ENCODE data around the gene ASIC4.

ASIC4 gene

DNA sequence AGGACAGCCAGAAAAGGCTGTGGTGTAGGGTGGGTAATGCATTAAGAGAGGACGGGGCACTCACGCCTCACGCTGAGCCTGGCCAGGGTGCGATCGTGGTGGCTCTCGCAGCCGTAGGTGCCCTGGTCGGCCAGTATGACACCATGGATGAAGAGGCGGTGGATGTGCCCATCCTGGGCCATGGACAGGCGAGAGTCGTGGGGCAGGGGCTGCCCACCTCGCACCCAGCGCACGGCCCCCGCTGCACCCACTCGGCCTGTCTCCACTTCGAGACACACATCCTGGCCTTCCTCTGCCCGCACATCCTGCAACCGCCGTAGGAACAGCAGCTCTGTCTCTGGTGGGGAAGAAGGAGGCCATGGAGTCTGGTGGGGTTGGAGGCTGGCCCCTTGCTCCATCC lies 41.7 kb downstream of the ASIC4 start:
- H2BK15ac ChIP-seq (replicated peaks; ENCODE audit: low read depth), result no peak overlapping the region
- H3K18ac ChIP-seq (ENCODE audit: low read length), result no peak overlapping the region
- no peak overlapping the region for H3K23ac ChIP-seq (ENCODE audit: low read length)
- no peak overlapping the region for H3K4ac ChIP-seq (ENCODE audit: low read depth, low read length)
- H3K4me3 ChIP-seq (ENCODE audit: low read length), result no peak overlapping the region
- H3K9ac ChIP-seq (ENCODE audit: low read length), result no peak overlapping the region
- peaks cover 5% of the 10 kb centered on the region for H3K4me1 ChIP-seq (ENCODE audit: control insufficient read depth, low read depth, low read length)
- H3K27me3 ChIP-seq (ENCODE audit: insufficient read depth, low read length, poor library complexity), result no peaks in the 10 kb centered on the region
- no peak overlapping the region for H3K56ac ChIP-seq (ENCODE audit: low read length)
- WGBS (ENCODE audit: extremely low coverage, insufficient coverage, low lambda C conversion rate), result no CpG with 5 or more reads among the region's 20 CpGs
- H3K4me2 ChIP-seq (ENCODE audit: low read length), result no peak overlapping the region
- H4K5ac ChIP-seq (ENCODE audit: low read length), result no peak overlapping the region
- H2BK120ac ChIP-seq (ENCODE audit: low read depth, low read length), result no peak overlapping the region
- H3K36me3 ChIP-seq (ENCODE audit: control insufficient read depth, insufficient read depth, low read length), result no peaks in the 10 kb centered on the region
- no peak overlapping the region for H3K27ac ChIP-seq (ENCODE audit: low read depth, low read length)
- no peak overlapping the region for H2AK5ac ChIP-seq (ENCODE audit: low read length)
- H3K79me1 ChIP-seq (ENCODE audit: low read length), result no peaks in the 10 kb centered on the region
- no peak for DNase-seq
- H4K8ac ChIP-seq (ENCODE audit: low read depth, low read length), result no peak overlapping the region
- no peak overlapping the region for H2BK5ac ChIP-seq (ENCODE audit: low read length)
- no peaks in the 10 kb centered on the region for H3K79me2 ChIP-seq (ENCODE audit: control insufficient read depth, insufficient read depth, low read length)

GRCh38 chr2:219556413-219556812 lies 42.1 kb downstream of the ASIC4 start:
- H3K9ac ChIP-seq (ENCODE audit: low read length), result no peak overlapping the region
- no peaks in the 10 kb centered on the region for H3K79me2 ChIP-seq (ENCODE audit: control insufficient read depth, insufficient read depth, low read length)
- H3K4me1 ChIP-seq (ENCODE audit: control insufficient read depth, low read depth, low read length), result peaks cover 7% of the 10 kb centered on the region
- no peak overlapping the region for H3K4me2 ChIP-seq (ENCODE audit: low read length)
- H2BK120ac ChIP-seq (ENCODE audit: low read depth, low read length), result no peak overlapping the region
- no peaks in the 10 kb centered on the region for H3K27me3 ChIP-seq (ENCODE audit: insufficient read depth, low read length, poor library complexity)
- no peak overlapping the region for H4K5ac ChIP-seq (ENCODE audit: low read length)
- no peak for DNase-seq
- no CpG with 5 or more reads among the region's 19 CpGs for WGBS (ENCODE audit: extremely low coverage, insufficient coverage, low lambda C conversion rate)
- no peak overlapping the region for H3K4ac ChIP-seq (ENCODE audit: low read depth, low read length)
- H2BK5ac ChIP-seq (ENCODE audit: low read length), result no peak overlapping the region
- H3K23ac ChIP-seq (ENCODE audit: low read length), result no peak overlapping the region
- H3K18ac ChIP-seq (ENCODE audit: low read length), result no peak overlapping the region
- H2BK15ac ChIP-seq (replicated peaks; ENCODE audit: low read depth), result no peak overlapping the region
- no peak overlapping the region for H3K27ac ChIP-seq (ENCODE audit: low read depth, low read length)
- H3K4me3 ChIP-seq (ENCODE audit: low read length), result no peak overlapping the region
- no peak overlapping the region for H4K8ac ChIP-seq (ENCODE audit: low read depth, low read length)
- no peak overlapping the region for H2AK5ac ChIP-seq (ENCODE audit: low read length)
- H3K36me3 ChIP-seq (ENCODE audit: control insufficient read depth, insufficient read depth, low read length), result no peaks in the 10 kb centered on the region
- H3K79me1 ChIP-seq (ENCODE audit: low read length), result no peaks in the 10 kb centered on the region
- no peak overlapping the region for H3K56ac ChIP-seq (ENCODE audit: low read length)

- DNase-seq, result no peak
- peaks cover 11% of the 10 kb centered on the region for H3K4me1 ChIP-seq (ENCODE audit: control insufficient read depth, low read depth, low read length)
- no peak overlapping the region for H3K27ac ChIP-seq (ENCODE audit: low read depth, low read length)
- no peak overlapping the region for H2AK5ac ChIP-seq (ENCODE audit: low read length)
- H3K36me3 ChIP-seq (ENCODE audit: control insufficient read depth, insufficient read depth, low read length), result no peaks in the 10 kb centered on the region
- H3K23ac ChIP-seq (ENCODE audit: low read length), result no peak overlapping the region
- WGBS (ENCODE audit: extremely low coverage, insufficient coverage, low lambda C conversion rate), result no CpG with 5 or more reads among the region's 21 CpGs
- no peak overlapping the region for H3K4me2 ChIP-seq (ENCODE audit: low read length)
- H4K8ac ChIP-seq (ENCODE audit: low read depth, low read length), result no peak overlapping the region
- no peak overlapping the region for H2BK5ac ChIP-seq (ENCODE audit: low read length)
- no peaks in the 10 kb centered on the region for H3K79me1 ChIP-seq (ENCODE audit: low read length)
- no peak overlapping the region for H3K18ac ChIP-seq (ENCODE audit: low read length)
- no peak overlapping the region for H2BK120ac ChIP-seq (ENCODE audit: low read depth, low read length)
- H2BK15ac ChIP-seq (replicated peaks; ENCODE audit: low read depth), result no peak overlapping the region
- H3K27me3 ChIP-seq (ENCODE audit: insufficient read depth, low read length, poor library complexity), result no peaks in the 10 kb centered on the region
- no peak overlapping the region for H3K4me3 ChIP-seq (ENCODE audit: low read length)
- no peak overlapping the region for H3K4ac ChIP-seq (ENCODE audit: low read depth, low read length)
- H3K79me2 ChIP-seq (ENCODE audit: control insufficient read depth, insufficient read depth, low read length), result no peaks in the 10 kb centered on the region
- H4K5ac ChIP-seq (ENCODE audit: low read length), result no peak overlapping the region
- H3K9ac ChIP-seq (ENCODE audit: low read length), result no peak overlapping the region
- H3K56ac ChIP-seq (ENCODE audit: low read length), result no peak overlapping the region
Measured at GRCh38 chr2:219557320-219557719, 43.0 kb downstream of the ASIC4 start.

DNA sequence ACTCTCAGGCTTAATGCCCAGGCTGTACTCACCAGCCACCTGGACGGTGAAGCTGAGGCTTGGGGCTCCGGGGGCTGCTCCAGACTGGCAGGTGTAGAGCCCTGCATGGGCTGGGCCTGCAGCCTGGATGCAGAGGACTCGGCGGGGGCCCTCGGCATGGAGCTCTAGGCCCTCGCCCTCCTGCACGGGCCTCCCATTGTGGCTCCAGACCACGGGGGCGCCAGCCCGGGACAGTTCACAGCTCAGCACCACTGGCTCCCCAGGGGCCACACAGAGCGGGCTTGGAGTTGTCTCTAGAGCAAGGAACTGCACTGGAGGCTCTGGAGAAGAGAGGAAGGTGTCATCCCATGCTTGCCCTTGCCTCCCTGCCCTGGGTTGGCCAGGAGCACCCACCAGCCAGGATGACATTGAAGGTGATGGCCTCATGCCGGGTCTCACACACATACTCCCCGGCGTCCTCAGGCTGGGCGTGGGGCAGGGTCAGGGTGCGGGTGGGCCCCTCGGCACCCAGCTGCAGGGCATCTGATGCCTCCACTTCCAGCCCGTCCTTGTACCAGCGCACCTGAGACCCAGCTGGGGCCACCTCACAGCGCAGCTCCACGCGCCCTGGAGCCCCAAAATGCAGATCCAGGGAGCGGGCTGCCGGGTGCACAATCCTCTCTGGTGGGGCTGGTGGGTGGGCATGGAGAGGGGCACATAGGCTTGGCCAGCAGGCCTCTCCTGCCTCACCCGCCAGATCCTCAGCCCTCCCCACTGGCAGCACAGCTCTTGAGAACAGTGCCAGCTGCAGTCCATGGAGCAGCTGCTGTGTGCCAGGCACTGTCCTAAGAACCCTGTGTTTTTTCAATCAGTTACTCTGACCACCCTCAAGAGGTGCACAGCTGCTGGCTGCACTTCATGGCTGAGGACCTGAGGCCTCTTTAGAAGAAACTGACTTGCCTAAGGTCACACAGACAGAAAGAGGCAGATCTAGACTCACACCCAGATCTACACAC lies 43.8 kb downstream of the ASIC4 start:
- Histone ChIP-seq H3K36me3 (ENCODE audit: control insufficient read depth, insufficient read depth, low read length) (no peaks in the 10 kb centered on the region), H2BK15ac (replicated peaks; ENCODE audit: low read depth) (no peak overlapping the region), H3K4me2 (ENCODE audit: low read length) (no peak overlapping the region), H3K79me1 (ENCODE audit: low read length) (no peaks in the 10 kb centered on the region), H2BK120ac (ENCODE audit: low read depth, low read length) (no peak overlapping the region), H3K4ac (ENCODE audit: low read depth, low read length) (no peak overlapping the region), H2AK5ac (ENCODE audit: low read length) (no peak overlapping the region), H3K56ac (ENCODE audit: low read length) (no peak overlapping the region), H3K9ac (ENCODE audit: low read length) (no peak overlapping the region), H3K4me3 (ENCODE audit: low read length) (no peak overlapping the region), H3K18ac (ENCODE audit: low read length) (no peak overlapping the region), H4K5ac (ENCODE audit: low read length) (no peak overlapping the region), H3K27me3 (ENCODE audit: insufficient read depth, low read length, poor library complexity) (no peaks in the 10 kb centered on the region), H2BK5ac (ENCODE audit: low read length) (no peak overlapping the region), H3K4me1 (ENCODE audit: control insufficient read depth, low read depth, low read length) (peaks cover 11% of the 10 kb centered on the region), H3K79me2 (ENCODE audit: control insufficient read depth, insufficient read depth, low read length) (no peaks in the 10 kb centered on the region), H4K8ac (ENCODE audit: low read depth, low read length) (no peak overlapping the region), H3K23ac (ENCODE audit: low read length) (no peak overlapping the region), H3K27ac (ENCODE audit: low read depth, low read length) (no peak overlapping the region)
- WGBS (ENCODE audit: extremely low coverage, insufficient coverage, low lambda C conversion rate), result no CpG with 5 or more reads among the region's 25 CpGs
- no peak for DNase-seq

GRCh38 chr2:219559156-219559915 lies 45.1 kb downstream of the ASIC4 start:
- H2BK15ac ChIP-seq (replicated peaks; ENCODE audit: low read depth), result no peak overlapping the region
- no peaks in the 10 kb centered on the region for H3K79me1 ChIP-seq (ENCODE audit: low read length)
- DNase-seq, result no peak
- H3K27me3 ChIP-seq (ENCODE audit: insufficient read depth, low read length, poor library complexity), result no peaks in the 10 kb centered on the region
- H3K36me3 ChIP-seq (ENCODE audit: control insufficient read depth, insufficient read depth, low read length), result no peaks in the 10 kb centered on the region
- H3K18ac ChIP-seq (ENCODE audit: low read length), result no peak overlapping the region
- no peak overlapping the region for H3K4me3 ChIP-seq (ENCODE audit: low read length)
- H3K23ac ChIP-seq (ENCODE audit: low read length), result no peak overlapping the region
- no peak overlapping the region for H2BK5ac ChIP-seq (ENCODE audit: low read length)
- no peak overlapping the region for H3K4ac ChIP-seq (ENCODE audit: low read depth, low read length)
- no peak overlapping the region for H2AK5ac ChIP-seq (ENCODE audit: low read length)
- WGBS (ENCODE audit: extremely low coverage, insufficient coverage, low lambda C conversion rate), result no CpG with 5 or more reads among the region's 20 CpGs
- no peak overlapping the region for H4K5ac ChIP-seq (ENCODE audit: low read length)
- H3K79me2 ChIP-seq (ENCODE audit: control insufficient read depth, insufficient read depth, low read length), result no peaks in the 10 kb centered on the region
- H4K8ac ChIP-seq (ENCODE audit: low read depth, low read length), result no peak overlapping the region
- no peak overlapping the region for H3K4me2 ChIP-seq (ENCODE audit: low read length)
- no peak overlapping the region for H3K9ac ChIP-seq (ENCODE audit: low read length)
- H3K4me1 ChIP-seq (ENCODE audit: control insufficient read depth, low read depth, low read length), result peaks cover 10% of the 10 kb centered on the region
- H3K56ac ChIP-seq (ENCODE audit: low read length), result no peak overlapping the region
- H3K27ac ChIP-seq (ENCODE audit: low read depth, low read length), result no peak overlapping the region
- no peak overlapping the region for H2BK120ac ChIP-seq (ENCODE audit: low read depth, low read length)
